CD4-positive, CD25-positive, alpha-beta regulatory T cell (primary cell): ENCODE results near the gene SH3BGRL. TPM values are rescaled to one million over a fixed set of nuclear protein-coding genes. Genes with fewer than 3 reads are reported as not detected.

Source experiments
- ATAC-seq, 2 donors: fragments of 150-1000 bp; cut with Tn5 transposase; one replicate each; pipeline ENCODE4 v1.10.0; 2021; ENCODE audit warnings: low read depth in 2 of 2, moderate number of reproducible peaks in 2 of 2, moderate library complexity in 1 of 2
- DNase-seq, 3 donors: peaks; one replicate each; pipeline versions ENCODE4 v3.0.0 to v3.0.0-alpha.2; 2012 to 2022; ENCODE audit warnings: mixed read lengths in 1 of 3
- H3K27ac ChIP-seq: one replicate; pipeline ENCODE4 v1.7.0; 2013; ENCODE audit warnings: mild to moderate bottlenecking, low read length; ENCODE audit not compliant: insufficient read depth, poor library complexity, severe bottlenecking
- H3K27me3 ChIP-seq: one replicate; pipeline ENCODE4 v1.7.0; 2013; ENCODE audit warnings: low read length; ENCODE audit not compliant: control insufficient read depth, insufficient read depth
- H3K36me3 ChIP-seq: one replicate; pipeline ENCODE4 v1.7.0; 2013; ENCODE audit warnings: mild to moderate bottlenecking, low read length, moderate library complexity; ENCODE audit not compliant: control insufficient read depth, insufficient read depth
- H3K4me1 ChIP-seq: 2 replicates; pipeline ENCODE4 v1.7.0; 2013; ENCODE audit warnings: mild to moderate bottlenecking, low read length; ENCODE audit not compliant: insufficient read depth, control insufficient read depth, poor library complexity, severe bottlenecking
- H3K4me3 ChIP-seq: one replicate; pipeline ENCODE4 v1.7.0; 2013; ENCODE audit warnings: low read depth, mild to moderate bottlenecking, low read length, moderate library complexity
- H3K9me3 ChIP-seq, 2 experiments: 1 replicate in 1 of 2; 2 replicates in 1 of 2; pipeline ENCODE4 v1.7.0; 2013; ENCODE audit warnings: low read length in 2 of 2, mild to moderate bottlenecking in 1 of 2, moderate library complexity in 1 of 2; ENCODE audit not compliant: control insufficient read depth in 2 of 2
- H3K27ac Mint-ChIP-seq, 3 donors: one replicate each; pipeline ENCODE4 v1.8.0; 2020 to 2022; ENCODE audit warnings: mild to moderate bottlenecking in 3 of 3, mixed read lengths in 3 of 3, moderate library complexity in 2 of 3
- H3K27me3 Mint-ChIP-seq: one replicate; pipeline ENCODE4 v1.8.0; 2022; ENCODE audit warnings: mild to moderate bottlenecking, mixed read lengths
- H3K36me3 Mint-ChIP-seq: one replicate; pipeline ENCODE4 v1.8.0; 2020; ENCODE audit warnings: mixed read lengths
- H3K4me1 Mint-ChIP-seq, 4 donors: one replicate each; pipeline ENCODE4 v1.8.0; 2020 to 2022; ENCODE audit warnings: mixed read lengths in 4 of 4, mild to moderate bottlenecking in 1 of 4
- H3K4me3 Mint-ChIP-seq, 4 donors: one replicate each; pipeline ENCODE4 v1.8.0; 2020 to 2022; ENCODE audit warnings: mild to moderate bottlenecking in 4 of 4, mixed read lengths in 4 of 4, moderate library complexity in 3 of 4
- H3K9me3 Mint-ChIP-seq, 7 donors: one replicate each; pipeline ENCODE4 v1.8.0; 2020 to 2022; ENCODE audit warnings: mixed read lengths in 7 of 7, mild to moderate bottlenecking in 3 of 7, moderate library complexity in 2 of 7
- polyA plus RNA-seq, 4 donors: library from polyadenylated mRNA; unstranded; fragments of 300-500 nt; fragmentation: Illumina TruSeq; gene quantifications; one replicate each; pipeline ENCODE4 v1.2.3, GENCODE V29; 2021
- total RNA-seq: library from RNA; stranded (reverse); gene quantifications from one replicate; pipeline ENCODE4 v1.2.3, GENCODE V29; 2022

Gene SH3BGRL
- total RNA-seq (105 TPM), polyA plus RNA-seq (100 to 1,000 TPM; 195 to 231 (median 213) TPM)

DNA sequence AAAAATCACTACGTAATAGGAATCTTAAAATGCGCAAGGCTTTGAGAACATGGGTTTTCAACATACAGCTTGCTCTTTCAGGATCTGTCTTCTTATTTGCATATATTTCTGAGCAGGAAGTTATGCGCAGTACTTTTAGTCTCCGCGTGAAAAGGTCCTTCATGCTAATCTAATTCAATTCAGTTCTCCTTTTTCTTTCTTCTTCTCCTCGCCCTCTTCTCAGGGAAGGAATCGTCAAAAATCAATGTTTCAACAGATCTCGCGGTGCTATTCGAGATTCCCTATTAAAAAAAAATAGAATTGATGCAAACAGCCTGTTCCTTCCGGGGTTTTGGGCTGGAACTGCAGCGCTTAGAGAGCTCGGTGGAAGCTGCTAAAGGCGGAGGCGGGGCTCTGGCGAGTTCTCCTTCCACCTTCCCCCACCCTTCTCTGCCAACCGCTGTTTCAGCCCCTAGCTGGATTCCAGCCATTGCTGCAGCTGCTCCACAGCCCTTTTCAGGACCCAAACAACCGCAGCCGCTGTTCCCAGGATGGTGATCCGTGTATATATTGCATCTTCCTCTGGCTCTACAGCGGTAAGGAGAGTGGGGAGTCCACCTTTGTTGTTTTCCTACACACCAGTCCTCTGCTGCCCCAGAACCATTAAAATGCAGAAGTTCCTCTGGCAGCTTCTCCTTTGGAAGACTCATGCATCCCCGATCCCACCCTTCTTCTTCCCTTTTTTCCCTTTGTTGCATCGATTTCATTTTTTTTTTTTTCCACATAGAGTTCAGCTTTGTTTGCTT is at the start of gene SH3BGRL, which contains the start of gene HMGN5:
SH3BGRL (plus strand) TSS at position 432 of the 785 bp plus-strand sequence; CDS start at position 531, 99 bp downstream.
HMGN5 (minus strand) TSS at position 243 of the 785 bp plus-strand sequence. CDS start 80,364 bp downstream, outside the sequence.
- Mint-ChIP-seq H3K36me3 (peaks cover 7% of the 10 kb centered on the region), H3K27ac (peak within 1 kb of the TSS; percentile 92 to 96 (median 96)), H3K4me1 (peaks cover 24 to 58% (median 37%) of the 10 kb centered on the region in 4 donors), H3K9me3 (no peaks in the 10 kb centered on the region), H3K27me3 (no peaks in the 10 kb centered on the region), H3K4me3 (peak within 1 kb of the TSS; percentile 93 to 99 (median 98))
- H3K4me3 ChIP-seq: peak within 1 kb of the TSS; percentile 96
- H3K27ac ChIP-seq: peak within 1 kb of the TSS; percentile 81
- H3K36me3 ChIP-seq: no peaks in the 10 kb centered on the region
- H3K9me3 ChIP-seq: no peaks in the 10 kb centered on the region
- no peaks in the 10 kb centered on the region for H3K27me3 ChIP-seq
- peak; percentile 92 to 98 for ATAC-seq
- peak; percentile 60 to 85 (median 73) for DNase-seq
- peaks cover 12% of the 10 kb centered on the region for H3K4me1 ChIP-seq

DNA sequence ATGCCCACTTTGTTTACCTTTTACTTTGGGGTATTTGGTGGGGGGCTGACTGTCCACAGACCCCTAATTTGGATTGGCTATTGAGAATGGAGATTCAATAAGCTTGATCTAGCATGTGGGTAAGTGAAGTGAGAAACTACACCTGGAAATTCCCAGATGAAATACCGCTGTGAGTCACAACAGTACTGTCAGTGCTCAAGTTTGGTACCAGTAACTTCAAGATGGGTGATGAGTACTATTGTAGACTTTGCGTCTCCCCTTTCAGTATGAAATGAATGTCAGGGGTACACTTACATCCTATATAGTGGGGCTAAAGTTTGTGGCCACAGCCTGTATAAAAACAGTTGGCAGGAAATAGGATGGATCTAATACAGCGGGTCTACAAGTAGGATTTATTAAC is 33.5 kb upstream of the SH3BGRL start:
- ATAC-seq (no peak), DNase-seq (no peak)
- Mint-ChIP-seq H3K4me1 (no peaks in the 10 kb centered on the region), H3K27ac (no peak overlapping the region), H3K9me3 (no peaks in the 10 kb centered on the region), H3K4me3 (no peak overlapping the region), H3K27me3 (no peaks in the 10 kb centered on the region), H3K36me3 (no peaks in the 10 kb centered on the region)
- Histone ChIP-seq H3K4me1 (no peaks in the 10 kb centered on the region), H3K27me3 (no peaks in the 10 kb centered on the region), H3K27ac (no peak overlapping the region), H3K4me3 (no peak overlapping the region), H3K36me3 (no peaks in the 10 kb centered on the region), H3K9me3 (no peaks in the 10 kb centered on the region)

DNA sequence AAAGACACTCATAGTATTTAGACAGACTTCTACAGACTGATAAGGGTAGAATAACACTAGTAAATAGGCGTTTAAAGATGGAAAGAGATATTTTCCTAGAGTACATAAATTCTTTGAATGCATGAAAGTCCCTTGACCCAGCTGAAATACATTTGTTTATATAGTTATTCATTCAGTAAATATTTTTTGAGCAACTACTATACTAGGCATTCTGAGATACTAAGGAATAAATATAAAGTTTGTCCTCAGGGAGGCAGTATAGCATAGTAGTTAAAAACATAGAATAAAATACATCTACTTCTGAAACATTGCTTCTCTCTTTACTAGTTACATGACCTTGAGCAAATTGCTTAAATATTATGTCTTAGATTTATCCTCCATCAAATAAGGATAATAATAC is 27.6 kb upstream of the SH3BGRL start:
- H3K27ac Mint-ChIP-seq: no peak overlapping the region
- ATAC-seq: no peak

DNA sequence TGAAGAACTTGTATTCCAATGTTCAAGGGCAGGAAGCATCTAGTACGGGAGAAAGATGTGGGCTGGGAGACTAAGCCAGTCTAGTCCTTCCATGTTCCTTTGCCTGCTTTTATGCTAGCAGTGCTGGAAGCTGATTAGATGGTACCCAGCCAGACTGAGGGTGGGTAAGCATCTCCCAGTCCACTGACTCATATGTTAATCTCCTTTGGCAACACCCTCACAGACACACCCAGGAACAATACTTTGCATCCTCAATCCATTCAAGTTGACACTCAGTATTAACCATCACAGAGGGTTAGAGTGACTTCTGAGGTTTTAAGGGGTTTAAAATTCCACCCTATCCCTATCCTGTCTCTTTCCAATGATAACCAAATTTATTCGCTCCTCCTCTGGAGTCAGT is 6.6 kb upstream of the SH3BGRL start:
- Mint-ChIP-seq H3K27ac (no peak overlapping the region), H3K4me3 (peak overlapping the region in 1 of 4 donors; percentile 38), H3K4me1 (peaks cover 0 to 12% (median 7%) of the 10 kb centered on the region in 4 donors), H3K9me3 (no peaks in the 10 kb centered on the region), H3K36me3 (peaks cover 3% of the 10 kb centered on the region), H3K27me3 (peaks cover 7% of the 10 kb centered on the region)
- no peaks in the 10 kb centered on the region for H3K9me3 ChIP-seq
- H3K27me3 ChIP-seq: no peaks in the 10 kb centered on the region
- peaks cover 4% of the 10 kb centered on the region for H3K4me1 ChIP-seq
- no peak overlapping the region for H3K27ac ChIP-seq
- ATAC-seq (no peak), DNase-seq (no peak)
- H3K36me3 ChIP-seq: no peaks in the 10 kb centered on the region
- H3K4me3 ChIP-seq: no peak overlapping the region

More for the DNA sequence above, 27.6 kb upstream of the SH3BGRL start:
- Histone ChIP-seq H3K27me3 (no peaks in the 10 kb centered on the region), H3K27ac (no peak overlapping the region), H3K4me1 (no peaks in the 10 kb centered on the region), H3K4me3 (no peak overlapping the region), H3K9me3 (no peaks in the 10 kb centered on the region), H3K36me3 (no peaks in the 10 kb centered on the region)
- H3K4me1 Mint-ChIP-seq: peaks cover 0 to 4% (median 0%) of the 10 kb centered on the region in 4 donors
- H3K27me3 Mint-ChIP-seq: no peaks in the 10 kb centered on the region
- H3K4me3 Mint-ChIP-seq: no peak overlapping the region
- peaks cover 0 to 4% (median 0%) of the 10 kb centered on the region in 7 donors for H3K9me3 Mint-ChIP-seq
- peak in 2 of 3 donors; percentile 11 to 22 for DNase-seq
- H3K36me3 Mint-ChIP-seq: no peaks in the 10 kb centered on the region

DNA sequence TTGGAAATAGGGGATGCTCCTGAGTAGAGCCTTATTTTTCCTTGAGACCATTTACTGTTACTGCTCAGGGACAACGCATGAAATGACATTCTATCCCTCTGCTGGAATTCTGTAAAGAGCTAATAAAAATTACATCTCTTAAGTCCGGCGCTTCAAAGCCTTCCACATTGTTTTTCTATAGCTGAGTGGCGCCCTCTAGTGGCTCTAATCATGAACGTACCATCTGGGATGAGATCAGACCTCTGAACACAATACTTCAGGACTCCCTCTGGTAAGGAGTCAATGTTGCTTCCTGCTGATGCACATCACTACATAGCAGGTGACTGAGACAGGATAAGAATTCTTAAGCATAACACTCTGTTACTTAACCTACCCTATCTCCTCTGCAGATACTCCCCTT is 6.2 kb upstream of the SH3BGRL start:
- H3K27ac Mint-ChIP-seq: no peak overlapping the region
- peaks cover 3% of the 10 kb centered on the region for H3K36me3 Mint-ChIP-seq
- peak overlapping the region in 1 of 4 donors; percentile 38 for H3K4me3 Mint-ChIP-seq
- peaks cover 7% of the 10 kb centered on the region for H3K27me3 Mint-ChIP-seq
- peak; percentile 27 to 73 (median 46) for DNase-seq
- Histone ChIP-seq H3K27ac (no peak overlapping the region), H3K36me3 (no peaks in the 10 kb centered on the region), H3K4me3 (no peak overlapping the region), H3K27me3 (no peaks in the 10 kb centered on the region), H3K4me1 (peaks cover 4% of the 10 kb centered on the region), H3K9me3 (no peaks in the 10 kb centered on the region)
- H3K4me1 Mint-ChIP-seq: peaks cover 0 to 15% (median 8%) of the 10 kb centered on the region in 4 donors
- no peaks in the 10 kb centered on the region for H3K9me3 Mint-ChIP-seq
- ATAC-seq: peak; percentile 62 to 70

DNA sequence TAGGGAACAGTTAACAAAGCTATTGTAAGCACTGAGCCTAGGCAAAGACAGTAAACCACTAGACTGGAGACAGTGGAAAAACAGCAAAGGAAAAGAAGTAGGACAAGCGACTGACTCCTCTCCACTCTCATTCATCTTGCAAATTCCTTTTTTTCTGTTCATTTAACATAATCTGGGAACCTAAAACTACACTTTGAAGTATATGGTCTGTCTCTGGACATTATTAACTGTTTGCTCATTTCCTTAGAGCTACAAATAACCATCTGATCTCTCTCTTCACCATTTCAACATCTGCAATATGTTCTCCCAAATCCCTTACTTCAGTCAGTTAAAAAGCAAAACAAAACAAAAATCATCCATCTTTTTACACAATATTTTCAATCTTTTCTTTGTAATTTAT is 831 bp upstream of the SH3BGRL start:
- Histone ChIP-seq H3K4me3 (peak overlapping the region; percentile 96), H3K4me1 (peaks cover 12% of the 10 kb centered on the region), H3K36me3 (no peaks in the 10 kb centered on the region), H3K9me3 (no peaks in the 10 kb centered on the region), H3K27me3 (no peaks in the 10 kb centered on the region), H3K27ac (peak overlapping the region; percentile 81)
- no peaks in the 10 kb centered on the region for H3K27me3 Mint-ChIP-seq
- no peak for DNase-seq
- H3K36me3 Mint-ChIP-seq: peaks cover 7% of the 10 kb centered on the region
- H3K9me3 Mint-ChIP-seq: no peaks in the 10 kb centered on the region
- peak overlapping the region; percentile 92 to 96 (median 96) for H3K27ac Mint-ChIP-seq
- ATAC-seq: no peak
- H3K4me1 Mint-ChIP-seq: peaks cover 22 to 51% (median 30%) of the 10 kb centered on the region in 4 donors
- peak overlapping the region; percentile 93 to 99 (median 98) for H3K4me3 Mint-ChIP-seq

DNA sequence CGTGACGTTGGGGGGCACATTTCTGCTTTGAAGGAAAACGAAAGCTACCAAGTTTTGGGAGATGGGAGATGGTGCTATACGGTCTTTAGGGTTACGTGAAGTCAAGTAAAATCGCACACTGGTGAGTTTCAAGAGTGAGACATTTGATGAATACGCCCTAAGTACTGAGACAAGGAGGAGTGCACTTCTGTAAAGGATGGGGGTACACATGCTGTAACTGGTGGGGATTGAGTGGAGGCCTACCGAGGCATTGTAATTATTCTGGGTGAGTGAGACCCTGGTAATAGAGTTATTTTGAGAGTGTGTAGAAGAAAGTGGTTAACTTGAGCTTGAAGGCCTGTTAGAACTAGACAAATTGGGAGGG is 536 bp downstream of the SH3BGRL start:
- Histone ChIP-seq H3K36me3 (no peaks in the 10 kb centered on the region), H3K4me1 (peaks cover 12% of the 10 kb centered on the region), H3K9me3 (no peaks in the 10 kb centered on the region), H3K4me3 (peak overlapping the region; percentile 96), H3K27ac (peak overlapping the region; percentile 81), H3K27me3 (no peaks in the 10 kb centered on the region)
- Mint-ChIP-seq H3K36me3 (peaks cover 7% of the 10 kb centered on the region), H3K4me1 (peaks cover 24 to 64% (median 39%) of the 10 kb centered on the region in 4 donors), H3K9me3 (no peaks in the 10 kb centered on the region), H3K4me3 (peak overlapping the region; percentile 93 to 99 (median 98)), H3K27ac (peak overlapping the region; percentile 92 to 96 (median 96)), H3K27me3 (no peaks in the 10 kb centered on the region)
- ATAC-seq: no peak
- DNase-seq: peak in 2 of 3 donors; percentile 23 to 24
